NCI-H2196 treated with DMSO at 0.1 percent for 48 hours (cell line): ENCODE data around the gene PRKCZ.
A peak's percentile ranks its signal among the peaks of the same experiment; 100 is the strongest.

ENCODE experiments used
- DNase-seq: peaks from one replicate; lab custom pipeline; 2025; ENCODE audit not compliant: unreplicated experiment; lab: John Stamatoyannopoulos, UW

PRKCZ gene

DNA sequence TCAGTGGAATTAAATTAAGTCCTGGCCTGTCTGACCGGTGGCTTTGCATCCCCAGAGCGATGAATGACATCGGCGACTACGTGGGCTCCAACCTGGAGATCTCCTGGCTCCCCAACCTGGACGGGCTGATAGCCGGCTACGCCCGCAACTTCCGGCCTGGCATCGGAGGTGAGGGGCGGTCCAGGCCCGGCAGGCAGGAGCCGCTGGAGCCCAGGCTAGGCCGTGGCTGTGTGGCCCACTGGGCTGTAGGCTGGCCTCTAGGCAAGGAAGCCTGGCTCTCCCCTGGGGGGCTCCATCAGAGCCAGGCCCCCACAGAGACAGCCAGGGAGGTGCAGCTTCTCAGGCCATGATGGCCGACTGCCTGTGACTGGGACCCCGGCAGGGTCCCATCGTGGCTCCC is 25.3 kb upstream of the PRKCZ start:
- DNase-seq: no peak

DNA sequence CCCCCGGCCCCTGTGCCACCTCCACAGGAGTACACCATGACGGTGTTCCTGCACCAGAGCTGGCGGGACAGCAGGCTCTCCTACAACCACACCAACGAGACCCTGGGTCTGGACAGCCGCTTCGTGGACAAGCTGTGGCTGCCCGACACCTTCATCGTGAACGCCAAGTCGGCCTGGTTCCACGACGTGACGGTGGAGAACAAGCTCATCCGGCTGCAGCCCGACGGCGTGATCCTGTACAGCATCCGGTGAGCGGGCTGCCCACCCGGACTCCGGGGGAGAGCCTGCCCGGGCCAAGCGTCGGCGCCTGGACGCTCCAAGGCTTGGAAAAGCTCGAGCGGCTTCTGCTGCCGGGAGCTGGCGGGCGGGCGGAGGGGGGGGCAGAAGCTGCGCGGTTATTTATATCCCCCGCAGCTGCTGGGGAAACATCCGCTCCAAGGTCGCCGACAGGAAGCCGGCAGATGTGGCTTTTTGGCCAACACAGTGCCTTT is 24.7 kb upstream of the PRKCZ start:
- no peak for DNase-seq

DNA sequence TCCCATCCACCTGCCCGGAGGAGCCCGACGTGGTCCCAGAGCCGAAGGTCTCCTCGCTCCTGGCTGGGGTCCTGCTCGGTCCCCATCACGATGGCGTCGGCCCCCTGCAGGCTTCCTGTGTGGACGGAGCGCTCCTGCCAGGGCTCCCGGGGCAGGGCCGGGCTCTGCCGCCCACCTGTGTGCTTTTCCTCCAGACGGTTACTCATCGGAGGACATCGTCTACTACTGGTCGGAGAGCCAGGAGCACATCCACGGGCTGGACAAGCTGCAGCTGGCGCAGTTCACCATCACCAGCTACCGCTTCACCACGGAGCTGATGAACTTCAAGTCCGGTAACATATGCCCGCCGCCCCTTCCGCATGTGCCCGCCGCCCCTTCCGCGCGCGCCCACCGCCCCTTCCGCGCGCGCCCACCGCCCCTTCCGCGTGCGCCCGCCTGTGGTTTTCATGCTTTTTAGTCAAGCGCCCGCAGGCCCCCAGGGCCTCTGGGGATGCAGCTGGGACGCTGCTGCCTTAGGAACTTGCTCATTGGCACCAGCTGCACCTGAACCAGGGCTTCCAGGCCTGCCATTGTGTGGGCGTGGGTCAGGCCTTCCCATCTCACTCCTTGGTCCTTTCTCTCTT is 22.1 kb upstream of the PRKCZ start:
- no peak for DNase-seq

DNA sequence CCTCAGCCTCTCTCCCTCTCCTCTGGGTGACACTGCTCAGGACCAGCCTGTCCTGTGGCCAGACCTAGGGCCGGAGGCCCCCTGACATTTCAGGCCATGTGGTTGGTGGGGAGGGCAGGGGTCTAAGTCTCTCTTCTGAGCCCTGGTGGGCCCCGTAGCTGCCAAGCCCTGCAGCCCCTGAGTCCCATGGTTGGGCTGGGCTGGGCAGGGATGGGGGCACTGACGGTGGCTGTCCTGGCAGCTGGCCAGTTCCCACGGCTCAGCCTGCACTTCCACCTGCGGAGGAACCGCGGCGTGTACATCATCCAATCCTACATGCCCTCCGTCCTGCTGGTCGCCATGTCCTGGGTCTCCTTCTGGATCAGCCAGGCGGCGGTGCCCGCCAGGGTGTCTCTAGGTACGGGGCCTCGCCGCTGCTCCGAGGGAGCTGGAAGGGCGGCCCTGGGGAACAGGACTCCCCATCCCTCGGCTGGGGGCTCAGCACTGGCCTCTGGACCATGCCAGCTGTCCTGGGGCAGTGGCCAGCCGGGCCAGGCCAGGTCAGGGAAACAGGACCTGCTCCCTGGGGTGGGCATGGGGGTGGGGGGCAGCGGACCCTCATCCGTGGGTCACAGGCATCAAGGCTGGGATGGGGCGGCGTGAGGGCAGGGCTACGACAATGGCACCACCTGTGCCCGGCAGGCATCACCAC is 21.2 kb upstream of the PRKCZ start:
- DNase-seq: no peak

DNA sequence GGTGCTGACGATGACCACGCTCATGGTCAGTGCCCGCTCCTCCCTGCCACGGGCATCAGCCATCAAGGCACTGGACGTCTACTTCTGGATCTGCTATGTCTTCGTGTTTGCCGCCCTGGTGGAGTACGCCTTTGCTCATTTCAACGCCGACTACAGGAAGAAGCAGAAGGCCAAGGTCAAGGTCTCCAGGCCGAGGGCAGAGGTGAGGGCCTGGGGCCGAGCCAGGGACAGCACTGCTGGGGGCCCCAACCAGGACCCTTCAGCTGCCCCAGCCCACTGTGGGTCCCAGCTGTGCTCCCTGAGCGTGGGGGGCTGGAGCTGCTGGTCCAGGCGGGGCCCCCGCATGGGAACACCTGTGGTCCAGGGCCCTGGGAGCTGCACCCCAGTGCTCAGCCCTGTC is 20.6 kb upstream of the PRKCZ start:
- DNase-seq: no peak

DNA sequence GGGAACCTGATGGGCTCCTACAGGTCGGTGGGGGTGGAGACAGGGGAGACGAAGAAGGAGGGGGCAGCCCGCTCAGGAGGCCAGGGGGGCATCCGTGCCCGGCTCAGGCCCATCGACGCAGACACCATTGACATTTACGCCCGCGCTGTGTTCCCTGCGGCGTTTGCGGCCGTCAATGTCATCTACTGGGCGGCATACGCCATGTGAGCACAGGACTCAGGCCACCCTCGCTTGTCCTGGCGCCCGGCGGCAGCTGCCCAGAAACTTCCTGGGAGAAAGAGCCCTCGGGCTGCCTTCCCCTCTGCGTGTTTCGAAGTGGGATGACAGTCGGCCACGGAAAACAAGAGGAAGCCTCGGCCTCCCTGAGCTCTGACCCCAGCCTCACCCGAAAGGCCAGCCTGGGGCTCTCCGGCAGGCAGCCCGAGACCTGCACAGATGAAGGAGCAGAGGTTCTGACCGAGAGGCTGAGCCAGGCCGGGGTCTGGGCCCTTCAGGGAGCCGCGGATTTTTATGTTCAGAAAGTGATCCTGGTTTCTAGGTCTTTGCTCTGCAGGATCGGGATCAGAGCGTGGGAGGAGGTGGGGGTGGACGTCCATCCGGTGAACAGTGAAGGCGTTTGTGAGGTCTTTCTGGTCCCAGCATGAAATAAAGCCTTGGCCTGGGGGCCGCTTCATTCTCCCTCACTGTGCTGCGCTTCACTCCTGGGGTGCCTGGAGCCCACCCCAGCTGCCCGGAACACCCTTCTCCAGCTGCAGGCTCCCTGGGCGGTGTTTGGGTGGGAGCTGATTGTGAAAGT is 19.9 kb upstream of the PRKCZ start:
- DNase-seq: no peak

DNA sequence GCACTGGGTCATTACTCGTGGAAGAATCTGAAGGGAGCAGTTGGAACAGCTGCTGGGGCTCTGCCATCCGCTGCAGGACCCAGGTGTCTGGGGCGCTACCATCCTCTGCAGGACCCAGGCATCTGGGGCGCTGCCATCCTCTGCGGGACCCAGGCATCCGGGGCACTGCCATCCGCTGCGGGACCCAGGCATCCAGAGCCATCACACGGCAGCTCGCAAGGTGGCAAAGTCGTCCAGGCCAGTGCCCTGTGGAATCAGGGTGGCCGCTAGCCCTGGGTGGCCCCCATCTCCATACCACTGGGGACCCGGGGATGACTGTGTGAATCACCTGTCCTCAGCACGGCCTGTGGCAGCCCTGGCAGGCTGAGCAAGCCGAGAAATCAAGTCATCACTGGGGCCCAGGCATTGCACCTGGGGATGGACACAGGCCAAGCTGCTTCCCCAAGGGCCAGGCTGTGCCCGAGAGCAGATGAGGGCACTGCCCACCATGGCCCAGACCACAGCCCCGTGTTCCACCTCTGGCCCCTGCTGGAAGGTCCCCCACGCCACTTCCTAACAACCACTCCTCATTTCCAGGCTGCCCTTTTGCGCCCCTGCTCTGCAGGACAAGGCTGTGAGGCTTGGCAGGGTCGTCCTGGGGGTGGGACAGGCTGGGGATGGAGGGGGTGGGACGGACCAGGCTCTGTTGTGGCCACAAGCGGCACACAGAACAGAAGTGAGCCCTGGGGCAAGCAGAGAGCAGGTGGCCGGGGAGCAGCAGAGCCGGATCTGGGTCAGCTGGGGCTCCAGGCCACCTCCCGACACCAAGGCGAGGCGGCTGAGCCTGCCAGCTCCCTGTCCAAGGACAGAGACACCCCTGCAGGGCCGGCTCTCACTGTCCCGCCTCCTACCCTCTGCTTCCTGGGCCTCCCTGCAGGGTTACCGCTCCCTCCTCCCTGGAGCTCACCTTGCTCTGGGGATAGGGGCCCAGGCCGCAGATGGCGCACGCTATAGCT is 18.4 kb upstream of the PRKCZ start:
- no peak for DNase-seq

DNA sequence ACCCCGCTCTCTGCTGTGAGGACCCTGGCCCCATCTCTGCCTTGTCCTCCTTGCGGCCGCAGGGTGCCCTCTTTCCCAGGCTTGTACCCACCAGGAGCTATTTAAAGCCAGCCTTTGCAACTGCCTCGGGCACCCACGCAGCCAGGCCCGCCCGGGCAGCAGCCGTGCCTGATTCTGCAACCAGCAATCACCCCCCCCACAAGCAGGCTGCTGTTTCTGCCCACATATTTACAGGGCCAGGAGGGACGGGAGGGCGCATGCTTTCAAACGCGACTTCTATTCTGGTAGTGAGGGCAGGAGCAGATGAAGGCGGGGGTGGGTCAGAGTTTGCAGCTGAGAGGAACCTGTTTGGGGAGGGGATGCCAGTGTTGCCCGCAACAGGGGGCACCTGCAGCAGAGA is 17.5 kb upstream of the PRKCZ start:
- DNase-seq: no peak

DNA sequence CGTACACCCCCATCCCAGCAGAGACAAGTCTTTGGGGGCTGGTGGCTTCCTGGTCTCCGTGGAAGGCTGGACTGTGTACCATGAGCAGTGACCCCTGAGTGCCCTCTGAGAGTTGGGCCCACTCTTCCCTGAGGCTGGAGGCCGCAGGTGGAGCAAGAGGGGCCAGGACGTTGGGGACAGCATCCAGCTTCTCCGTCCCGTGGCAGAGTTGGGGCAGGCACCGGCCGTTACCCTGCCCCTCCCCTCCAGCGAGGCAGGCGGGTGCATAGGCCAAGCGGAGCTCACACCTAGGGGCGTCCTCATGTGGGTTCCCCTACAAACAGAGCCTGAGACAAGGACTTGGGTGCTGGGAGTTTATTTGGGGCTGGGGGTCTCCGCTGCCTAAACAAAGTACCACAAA is 17.0 kb upstream of the PRKCZ start:
- DNase-seq: no peak

DNA sequence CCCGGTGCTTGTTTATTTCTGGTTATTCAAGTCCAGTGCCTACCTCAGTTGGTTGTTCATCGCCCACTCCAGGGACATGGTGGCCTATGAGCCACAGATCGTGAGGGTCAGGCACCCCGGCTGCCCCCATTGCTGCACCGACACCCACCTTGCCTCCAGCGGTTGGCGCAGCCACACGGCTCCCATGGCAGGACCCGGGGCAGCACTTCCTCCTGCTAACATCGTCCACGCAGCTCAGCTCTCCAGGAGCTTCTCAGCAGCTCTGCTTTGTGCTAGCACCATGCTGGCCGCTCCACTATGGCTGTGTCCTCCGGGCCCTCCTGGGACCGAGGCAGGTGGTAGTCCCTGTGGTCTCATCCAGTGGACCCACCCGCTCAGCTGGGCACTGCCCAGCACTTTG is 13.9 kb upstream of the PRKCZ start:
- no peak for DNase-seq

DNA sequence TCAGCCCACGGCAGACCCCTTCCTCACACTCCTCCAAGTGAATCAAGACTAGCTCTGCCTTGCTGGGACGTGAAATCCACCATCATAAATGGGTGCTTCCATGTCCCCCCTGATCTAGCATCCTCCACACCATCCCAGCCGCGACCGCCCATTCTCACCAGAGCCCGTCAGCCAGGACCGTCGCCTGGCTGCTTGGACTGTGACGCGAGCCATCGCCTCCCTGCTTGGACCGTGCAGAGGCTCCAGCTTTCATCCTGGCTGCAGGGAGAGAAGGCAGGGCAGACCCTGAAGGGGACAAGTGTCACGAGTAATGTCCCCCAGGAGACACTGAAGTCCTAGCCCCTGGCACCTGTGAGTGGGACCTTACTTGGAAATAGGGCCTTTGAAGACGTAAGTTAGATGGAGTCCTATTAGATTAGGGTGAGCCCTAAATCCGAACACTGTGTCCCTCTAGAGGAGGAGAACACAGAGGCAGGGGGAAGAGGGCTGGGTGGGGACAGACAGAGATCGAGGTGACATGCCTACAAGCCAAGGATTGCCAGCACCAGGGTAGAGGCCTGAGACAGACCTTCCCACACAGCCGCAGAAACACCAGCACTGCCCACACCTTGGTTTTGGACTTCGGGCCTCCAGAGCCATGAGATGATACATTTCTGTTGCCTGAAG is 12.8 kb upstream of the PRKCZ start:
- DNase-seq: no peak

DNA sequence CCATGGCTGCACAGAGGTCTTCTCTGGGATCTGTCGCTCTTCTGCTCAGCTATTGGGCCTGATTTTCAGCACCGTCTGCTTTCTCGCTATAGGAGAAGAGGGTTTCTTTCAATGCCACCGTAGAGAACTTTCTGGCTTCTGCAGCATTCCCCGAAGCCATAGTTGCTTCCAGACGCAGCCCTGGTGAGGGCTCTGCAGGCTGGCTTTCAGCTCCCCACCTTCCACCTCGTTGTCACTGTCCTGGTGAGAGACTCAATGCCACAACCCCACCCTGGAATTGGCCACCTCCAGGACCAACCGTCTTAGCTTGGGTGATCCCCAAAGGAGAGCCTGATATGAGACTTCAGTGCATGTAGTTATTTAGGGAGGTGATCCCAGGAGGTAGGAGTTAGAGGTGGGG is 12.0 kb upstream of the PRKCZ start:
- no peak for DNase-seq

DNA sequence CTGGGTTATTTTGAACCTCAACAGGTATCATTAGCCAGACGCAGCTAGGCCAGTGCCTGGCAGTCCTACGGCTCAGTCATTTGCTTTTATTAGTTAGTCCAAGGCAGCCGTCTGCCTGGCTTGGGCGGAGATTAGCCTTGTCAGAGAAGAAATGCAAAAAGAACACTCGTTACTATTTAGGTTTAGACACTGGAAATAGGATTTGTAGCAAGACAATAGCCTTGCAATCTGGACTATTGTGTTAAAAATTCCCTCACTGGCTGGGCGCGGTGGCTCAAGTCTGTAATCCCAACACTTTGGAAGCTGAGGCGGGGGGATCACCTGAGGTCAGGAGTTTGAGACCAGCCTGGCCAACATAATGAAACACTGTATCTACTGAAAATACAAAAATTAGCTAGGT is 11.0 kb upstream of the PRKCZ start:
- DNase-seq: no peak

DNA sequence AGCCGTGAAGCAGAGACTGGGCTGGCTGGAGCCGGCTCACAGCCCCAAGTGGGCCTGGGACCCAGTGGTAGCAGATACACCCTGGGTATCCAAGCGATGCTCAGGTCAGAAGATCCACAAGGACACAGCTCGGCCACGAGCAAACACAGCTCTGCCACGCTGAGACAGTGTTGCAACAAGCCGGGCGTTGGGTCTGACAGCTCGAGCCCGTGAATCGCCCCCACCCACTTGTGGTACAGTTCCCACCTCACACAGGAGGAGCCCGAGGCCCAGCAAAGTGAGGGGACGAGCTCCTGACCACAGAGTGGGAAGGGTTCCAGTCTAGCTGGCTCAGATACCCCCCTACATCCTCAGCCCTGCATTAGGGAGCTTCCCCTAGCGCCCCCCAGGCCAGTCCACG is 8.9 kb upstream of the PRKCZ start:
- DNase-seq: no peak

DNA sequence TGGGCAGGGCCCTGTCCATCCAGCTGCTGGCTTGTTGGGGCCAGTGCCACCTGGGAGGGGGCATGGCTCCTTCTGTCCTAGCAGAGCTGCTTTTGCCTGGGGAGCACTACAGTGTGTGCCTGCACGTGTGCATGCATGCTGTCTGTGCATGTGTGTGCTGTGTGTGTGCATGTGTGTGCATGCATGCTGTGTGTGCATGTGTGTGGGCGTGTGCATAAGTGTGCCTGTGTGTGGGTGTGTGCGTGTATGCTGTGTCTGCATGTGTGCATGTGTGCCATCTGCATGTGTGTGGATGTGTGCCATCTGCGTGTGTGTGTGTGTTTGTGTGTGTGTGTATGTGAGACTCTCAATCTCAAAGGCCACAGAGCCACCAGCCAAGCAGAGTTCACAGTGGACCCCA is 8.3 kb upstream of the PRKCZ start:
- DNase-seq: no peak

DNA sequence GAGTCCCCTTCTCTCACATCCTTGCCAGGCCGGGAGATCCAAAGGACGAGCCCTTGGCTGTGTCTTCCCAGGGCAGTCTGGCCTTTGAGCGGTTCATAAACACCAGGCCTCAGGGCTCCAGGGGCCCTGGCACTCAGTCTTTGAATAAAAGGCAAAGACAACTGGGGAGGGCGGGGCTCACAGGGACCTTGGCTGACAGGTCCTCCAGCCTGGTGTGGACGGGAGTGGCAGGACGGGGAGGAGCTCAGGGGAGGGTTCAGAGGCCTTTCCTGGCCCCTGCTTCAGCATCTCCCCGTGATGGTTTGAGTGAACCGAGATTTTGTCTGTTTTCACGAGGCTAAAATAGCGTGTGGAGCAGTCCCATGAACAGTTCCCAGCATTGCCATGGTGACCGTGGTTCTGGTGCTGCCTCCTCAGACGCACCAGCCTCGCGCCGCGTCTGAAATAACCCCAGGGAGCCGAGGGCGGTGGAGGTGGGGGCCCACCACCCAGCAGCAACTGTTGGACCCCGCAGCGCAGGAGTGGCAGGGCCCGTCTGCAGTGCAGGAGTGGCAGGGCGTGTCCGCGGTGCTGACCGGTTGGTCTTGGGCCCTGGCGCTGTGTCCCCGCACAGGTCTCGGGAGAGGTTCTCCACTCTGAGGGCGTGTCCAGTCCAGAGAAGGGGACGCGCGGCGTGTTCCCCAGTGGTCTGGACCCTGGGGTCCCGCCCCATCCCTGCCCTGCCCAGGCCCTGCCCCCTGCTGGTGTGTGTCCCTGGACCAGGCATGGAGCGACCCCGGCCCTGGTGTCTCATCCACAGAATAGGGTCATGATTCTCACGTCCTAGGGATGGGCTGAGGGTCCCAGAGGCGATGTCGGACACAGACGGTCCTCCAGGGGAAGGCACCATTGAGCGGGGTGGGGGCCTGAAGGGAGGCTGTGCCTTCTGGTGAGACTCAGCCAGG is 7.1 kb upstream of the PRKCZ start:
- no peak for DNase-seq

DNA sequence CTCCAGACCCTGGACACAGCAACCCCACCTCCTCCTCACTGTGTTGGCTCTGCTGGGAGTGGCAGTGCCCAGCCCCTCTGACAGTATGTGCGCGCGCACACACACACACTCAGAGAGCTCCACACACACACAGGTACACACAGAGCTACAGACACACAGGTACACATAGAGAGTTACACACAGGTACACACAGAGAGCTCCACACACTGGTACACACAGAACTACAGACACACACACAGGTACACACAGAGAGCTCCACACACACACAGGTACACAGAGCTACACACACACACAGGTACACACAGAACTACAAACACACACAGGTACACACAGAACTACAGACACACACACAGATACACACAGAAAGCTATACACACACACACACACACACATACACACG is 6.3 kb upstream of the PRKCZ start:
- no peak for DNase-seq

DNA sequence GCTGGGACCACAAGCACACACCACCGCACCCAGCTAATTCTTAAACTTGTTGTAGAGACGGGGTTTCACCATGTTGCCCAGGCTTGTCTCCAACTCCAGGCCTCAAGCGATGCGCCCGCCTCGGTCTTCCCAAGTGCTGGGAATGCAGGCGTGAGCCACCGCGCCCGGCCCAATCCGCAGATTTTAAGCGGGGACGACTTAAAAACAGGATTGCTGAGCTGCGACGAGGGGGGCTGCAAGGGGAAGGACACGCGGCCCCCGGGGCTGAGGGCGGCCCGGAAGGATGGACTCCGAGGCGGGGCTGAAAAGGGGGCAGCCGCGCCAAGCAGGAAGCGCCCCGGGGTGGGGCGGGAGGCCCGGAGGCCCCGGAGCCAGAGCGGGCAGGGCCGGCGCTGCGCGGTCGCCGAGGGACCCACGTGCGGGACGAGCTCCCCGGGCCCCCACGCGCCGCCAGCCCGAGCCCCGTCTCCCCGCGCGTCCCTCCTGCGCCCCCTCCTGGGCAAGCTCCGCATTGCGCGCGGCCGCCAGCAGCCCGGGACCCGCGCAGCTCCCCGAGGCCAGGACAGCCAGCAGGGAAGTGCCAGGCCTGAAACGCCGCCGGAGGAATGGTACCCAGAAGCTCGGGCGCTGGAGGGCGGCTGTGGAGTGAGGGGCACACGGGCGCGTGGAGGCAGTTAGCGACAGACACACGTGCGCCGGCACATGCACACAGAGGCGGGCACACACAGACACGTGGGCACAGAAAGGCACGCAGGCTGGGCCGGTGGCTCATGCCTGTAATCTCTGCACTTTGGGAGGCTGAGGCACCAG is 5.5 kb upstream of the PRKCZ start:
- DNase-seq: peak; percentile 24
